H9 (cell line): ENCODE data around the gene NBEAL2. TPM values are rescaled to one million over a fixed set of nuclear protein-coding genes. Genes with fewer than 3 reads are reported as not detected.

Experiments
- DNase-seq: peaks from one replicate; pipeline ENCODE4 v3.0.0-alpha.2; 2017
- H2AFZ ChIP-seq: one replicate; pipeline ENCODE4 v1.6.1; 2013; ENCODE audit warnings: mild to moderate bottlenecking, low read length, control low read depth, moderate library complexity
- H2AK5ac ChIP-seq: 2 replicates; pipeline ENCODE4 v1.6.1; 2013; ENCODE audit warnings: low read length, control low read depth, mixed read lengths; ENCODE audit not compliant: insufficient read length
- H2BK120ac ChIP-seq: one replicate; pipeline ENCODE4 v1.6.1; 2013; ENCODE audit warnings: low read depth, mild to moderate bottlenecking, low read length, control low read depth, inconsistent platforms; ENCODE audit not compliant: poor library complexity, severe bottlenecking
- H2BK12ac ChIP-seq: 2 replicates; pipeline ENCODE4 v1.6.1; 2013; ENCODE audit warnings: low read length, control low read depth, mixed read lengths, low read depth; ENCODE audit not compliant: insufficient read length
- H2BK15ac ChIP-seq: 2 replicates; pipeline ENCODE4 v1.6.1; 2013; ENCODE audit warnings: low read depth, low read length, control low read depth
- H2BK20ac ChIP-seq: one replicate; pipeline ENCODE4 v1.6.1; 2013; ENCODE audit warnings: low read depth, mild to moderate bottlenecking, low read length, control low read depth, inconsistent platforms; ENCODE audit not compliant: poor library complexity, severe bottlenecking
- H2BK5ac ChIP-seq: 2 replicates; pipeline ENCODE4 v1.6.1; 2013; ENCODE audit warnings: low read length, control low read depth, mixed read lengths; ENCODE audit not compliant: insufficient read length
- H3K14ac ChIP-seq: 2 replicates; pipeline ENCODE4 v1.6.1; 2013; ENCODE audit warnings: low read length, control low read depth; ENCODE audit not compliant: insufficient read depth
- H3K18ac ChIP-seq: 2 replicates; pipeline ENCODE4 v1.6.1; 2013; ENCODE audit warnings: low read depth, mild to moderate bottlenecking, mixed read lengths, low read length, control low read depth; ENCODE audit not compliant: insufficient read length
- H3K23ac ChIP-seq: 2 replicates; pipeline ENCODE4 v1.6.1; 2013; ENCODE audit warnings: low read length, control low read depth, mixed read lengths, low read depth; ENCODE audit not compliant: insufficient read length
- H3K23me2 ChIP-seq: 2 replicates; pipeline ENCODE4 v1.6.1; 2013; ENCODE audit warnings: low read depth, mild to moderate bottlenecking, mixed read lengths, low read length, control low read depth; ENCODE audit not compliant: insufficient read length, poor library complexity, severe bottlenecking
- H3K27ac ChIP-seq: 2 replicates; pipeline ENCODE4 v1.5.1; 2013; ENCODE audit warnings: low read length, control low read depth, mixed read lengths, low read depth; ENCODE audit not compliant: insufficient read length
- H3K27me3 ChIP-seq: 2 replicates; pipeline ENCODE4 v1.6.1; 2013; ENCODE audit warnings: low read length, control low read depth, inconsistent platforms; ENCODE audit not compliant: insufficient read depth
- H3K4ac ChIP-seq: 2 replicates; pipeline ENCODE4 v1.6.1; 2013; ENCODE audit warnings: low read depth, mild to moderate bottlenecking, control low read depth, inconsistent platforms, low read length, moderate library complexity
- H3K4me1 ChIP-seq: 2 replicates; pipeline ENCODE4 v1.6.1; 2013; ENCODE audit warnings: low read length, control low read depth, inconsistent platforms; ENCODE audit not compliant: insufficient read depth
- H3K4me2 ChIP-seq: 2 replicates; pipeline ENCODE4 v1.6.1; 2013; ENCODE audit warnings: low read length, control low read depth, mixed read lengths; ENCODE audit not compliant: insufficient read length, insufficient read depth
- H3K56ac ChIP-seq: 2 replicates; pipeline ENCODE4 v1.6.1; 2013; ENCODE audit warnings: low read depth, mild to moderate bottlenecking, mixed read lengths, low read length, control low read depth; ENCODE audit not compliant: insufficient read length
- H3K79me1 ChIP-seq: 2 replicates; pipeline ENCODE4 v1.6.1; 2013; ENCODE audit warnings: low read depth, mild to moderate bottlenecking, moderate library complexity, low read length, control low read depth, inconsistent platforms; ENCODE audit not compliant: insufficient read depth, poor library complexity, severe bottlenecking
- H3K79me2 ChIP-seq: 2 replicates; pipeline ENCODE4 v1.6.1; 2013; ENCODE audit warnings: low read length, control low read depth, inconsistent platforms; ENCODE audit not compliant: insufficient read depth
- H3K9ac ChIP-seq: 2 replicates; pipeline ENCODE4 v1.6.1; 2013; ENCODE audit warnings: low read length, control low read depth, mixed read lengths; ENCODE audit not compliant: insufficient read length; ENCODE audit errors: extremely low read depth
- H3K9me3 ChIP-seq: one replicate; pipeline ENCODE4 v1.6.1; 2013; ENCODE audit warnings: low read depth, low read length, inconsistent platforms; ENCODE audit not compliant: control insufficient read depth
- H3T11ph ChIP-seq: one replicate; pipeline ENCODE4 v1.6.1; 2013; ENCODE audit warnings: mild to moderate bottlenecking, low read length, control low read depth, inconsistent platforms
- H4K20me1 ChIP-seq: one replicate; pipeline ENCODE4 v1.6.1; 2013; ENCODE audit not compliant: control insufficient read depth, insufficient read length, insufficient read depth
- H4K5ac ChIP-seq: 2 replicates; pipeline ENCODE4 v1.6.1; 2013; ENCODE audit warnings: low read depth, mild to moderate bottlenecking, mixed read lengths, low read length, control low read depth; ENCODE audit not compliant: insufficient read length
- H4K8ac ChIP-seq: replicated peaks from 2 replicates; pipeline ENCODE4 v1.6.1; 2013; ENCODE audit warnings: low read length, control low read depth, mixed read lengths, low read depth; ENCODE audit not compliant: insufficient read length
- H4K91ac ChIP-seq: 2 replicates; pipeline ENCODE4 v1.6.1; 2013; ENCODE audit warnings: low read depth, mild to moderate bottlenecking, moderate library complexity, mixed read lengths, low read length, control low read depth; ENCODE audit not compliant: insufficient read length
- H3K27ac Mint-ChIP-seq, 3 experiments: 2 replicates in 2 of 3; 3 replicates in 1 of 3; pipeline ENCODE4 v1.8.0; 2020 to 2021; ENCODE audit warnings: mixed read lengths in 3 of 3, mild to moderate bottlenecking in 1 of 3, moderate library complexity in 1 of 3
- H3K27me3 Mint-ChIP-seq: 2 replicates; pipeline ENCODE4 v1.8.0; 2021; ENCODE audit warnings: low read depth, mild to moderate bottlenecking, moderate library complexity, mixed read lengths
- H3K36me3 Mint-ChIP-seq, 3 experiments: 2 replicates in 2 of 3; 3 replicates in 1 of 3; pipeline ENCODE4 v1.8.0; 2020 to 2021; ENCODE audit warnings: low read depth in 3 of 3, mixed read lengths in 3 of 3; ENCODE audit not compliant: insufficient read depth in 1 of 3
- H3K4me1 Mint-ChIP-seq, 2 experiments: 2 replicates each; pipeline ENCODE4 v1.8.0; 2020; ENCODE audit warnings: mixed read lengths in 2 of 2
- H3K4me3 Mint-ChIP-seq, 2 experiments: 2 replicates in 1 of 2; 3 replicates in 1 of 2; pipeline ENCODE4 v1.8.0; 2020 to 2021; ENCODE audit warnings: mild to moderate bottlenecking in 2 of 2, mixed read lengths in 2 of 2, moderate library complexity in 1 of 2
- H3K9me3 Mint-ChIP-seq, 2 experiments: 2 replicates in 1 of 2; 3 replicates in 1 of 2; pipeline ENCODE4 v1.8.0; 2020; ENCODE audit warnings: mild to moderate bottlenecking in 2 of 2, mixed read lengths in 2 of 2, moderate library complexity in 1 of 2
- WGBS: extraction: QIAGEN DNeasy Blood & Tissue Kit; methylation state at CpG from one replicate; pipeline ENCODE4 v1.1.7; 2013; ENCODE audit warnings: missing lambda C conversion rate, low lambda C conversion rate, mixed read lengths; ENCODE audit not compliant: insufficient read length; ENCODE audit errors: extremely low coverage; 5-methylcytosine and 5-hydroxymethylcytosine counted together
- total RNA-seq: library from RNA; stranded (reverse); gene quantifications from 2 replicates; pipeline ENCODE4 v1.2.1, GENCODE V29; 2021
- TF ChIP-seq, protein P1 (sequence below): fragments of 200-600 bp; sonication (generic); conservative IDR thresholded peaks from 3 replicates; pipeline ENCODE4 v1.8.0; 2021; ENCODE audit warnings: antibody characterized with exemption, mild to moderate bottlenecking

Gene NBEAL2
- total RNA-seq, 1 experiment from 2014 or later, result 52.1 TPM

DNA sequence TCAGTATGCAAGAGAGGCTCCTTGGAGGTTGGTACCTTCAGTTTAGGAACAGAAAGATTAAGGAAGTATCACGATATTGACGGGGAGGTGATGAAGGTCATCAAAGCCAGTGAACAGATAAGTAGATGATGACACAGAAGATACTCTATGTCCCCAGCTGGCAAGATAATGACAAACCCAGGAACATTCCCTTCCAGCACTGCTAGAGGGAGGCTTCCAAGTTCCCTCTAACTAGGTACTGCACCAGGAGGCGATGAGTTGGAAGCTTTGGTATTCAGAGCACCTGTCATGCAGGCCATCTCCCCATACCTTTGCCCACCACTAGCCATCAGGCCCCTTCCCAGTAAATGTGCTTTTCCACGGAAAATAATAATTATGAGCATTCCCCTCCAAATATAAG, 40.8 kb downstream of the NBEAL2 start:
- Histone ChIP-seq H3K27ac (no peak overlapping the region), H2AK5ac (no peak overlapping the region), H3K4me1 (no peaks in the 10 kb centered on the region), H2BK12ac (no peak overlapping the region), H3K9ac (no peak overlapping the region), H3T11ph (no peak overlapping the region), H3K4me2 (no peak overlapping the region), H4K20me1 (peaks cover 2% of the 10 kb centered on the region), H3K23ac (no peak overlapping the region), H2BK15ac (no peak overlapping the region), H3K9me3 (no peaks in the 10 kb centered on the region), H4K91ac (no peak overlapping the region), H3K14ac (no peak overlapping the region), H3K18ac (no peak overlapping the region), H2BK5ac (no peak overlapping the region), H2BK120ac (no peak overlapping the region), H3K23me2 (no peaks in the 10 kb centered on the region), H4K8ac (no peak overlapping the region), H3K27me3 (no peaks in the 10 kb centered on the region), H3K4ac (no peak overlapping the region), H4K5ac (no peak overlapping the region), H3K56ac (no peak overlapping the region), H2AFZ (no peak overlapping the region), H3K79me1 (no peaks in the 10 kb centered on the region), H3K79me2 (no peaks in the 10 kb centered on the region), H2BK20ac (no peak overlapping the region)
- TF ChIP-seq, protein P1, sequence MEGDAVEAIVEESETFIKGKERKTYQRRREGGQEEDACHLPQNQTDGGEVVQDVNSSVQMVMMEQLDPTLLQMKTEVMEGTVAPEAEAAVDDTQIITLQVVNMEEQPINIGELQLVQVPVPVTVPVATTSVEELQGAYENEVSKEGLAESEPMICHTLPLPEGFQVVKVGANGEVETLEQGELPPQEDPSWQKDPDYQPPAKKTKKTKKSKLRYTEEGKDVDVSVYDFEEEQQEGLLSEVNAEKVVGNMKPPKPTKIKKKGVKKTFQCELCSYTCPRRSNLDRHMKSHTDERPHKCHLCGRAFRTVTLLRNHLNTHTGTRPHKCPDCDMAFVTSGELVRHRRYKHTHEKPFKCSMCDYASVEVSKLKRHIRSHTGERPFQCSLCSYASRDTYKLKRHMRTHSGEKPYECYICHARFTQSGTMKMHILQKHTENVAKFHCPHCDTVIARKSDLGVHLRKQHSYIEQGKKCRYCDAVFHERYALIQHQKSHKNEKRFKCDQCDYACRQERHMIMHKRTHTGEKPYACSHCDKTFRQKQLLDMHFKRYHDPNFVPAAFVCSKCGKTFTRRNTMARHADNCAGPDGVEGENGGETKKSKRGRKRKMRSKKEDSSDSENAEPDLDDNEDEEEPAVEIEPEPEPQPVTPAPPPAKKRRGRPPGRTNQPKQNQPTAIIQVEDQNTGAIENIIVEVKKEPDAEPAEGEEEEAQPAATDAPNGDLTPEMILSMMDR, result no peak
- H3K27me3 Mint-ChIP-seq, result no peaks in the 10 kb centered on the region
- peaks cover 20 to 21% of the 10 kb centered on the region in 2 experiments for H3K4me1 Mint-ChIP-seq
- no peaks in the 10 kb centered on the region for H3K9me3 Mint-ChIP-seq
- H3K36me3 Mint-ChIP-seq, result peaks cover 5 to 34% (median 34%) of the 10 kb centered on the region in 3 experiments; a peak in 6 of 7 replicates
- no peak for DNase-seq
- WGBS, result no CpG with 5 or more reads among the region's 4 CpGs
- no peak overlapping the region for H3K4me3 Mint-ChIP-seq
- H3K27ac Mint-ChIP-seq, result peak overlapping the region; percentile 0 to 69 (median 11); a peak in 3 of 7 replicates
